Vagina (tissue), 2 donors: ENCODE measurements around the gene IGSF23.

Experiments
- CTCF ChIP-seq, 3 experiments: fragments of 450-650 bp in 2 of 3; fragments of 200-600 bp in 1 of 3; sonication (generic) in 1 of 3; IDR thresholded peaks; one replicate each; pipeline ENCODE4 v1.5.1; 2017 to 2019; ENCODE audit warnings: antibody characterized with exemption in 3 of 3, mild to moderate bottlenecking in 2 of 3, moderate library complexity in 2 of 3
- POLR2A ChIP-seq, 2 donors: fragments of 450-650 bp; IDR thresholded peaks; one replicate each; pipeline ENCODE4 v1.6.1; 2017; ENCODE audit warnings: antibody characterized with exemption in 2 of 2, mild to moderate bottlenecking in 2 of 2, moderate library complexity in 2 of 2

- TF ChIP-seq POLR2A (IDR thresholded peaks at IDR 0.05) (no peak), CTCF (IDR thresholded peaks at IDR 0.05) (no peak)
Measured at GRCh38 chr19:44575116-44575700, 38.2 kb upstream of the IGSF23 start.
